Measurements from ENCODE around the gene RPUSD3. TPM values are rescaled to one million over a fixed set of nuclear protein-coding genes. Genes with fewer than 3 reads are reported as not detected.

The RPUSD3 gene
- polyA plus RNA-seq, 2 of the 4 experiments (the other 2 are of a cell fraction): 38.9 to 44.5 TPM

- POLR2A ChIA-PET: no interaction called here
- TF ChIP-seq MAX (IDR thresholded peaks at IDR 0.05) (no peak), CTCF (IDR thresholded peaks at IDR 0.05) (no peak), CBX2 (IDR thresholded peaks at IDR 0.05; ENCODE audit: borderline replicate concordance, low read depth) (no peak), HMGXB4 (CRISPR knock-in tag; IDR thresholded peaks at IDR 0.05; ENCODE audit: borderline replicate concordance) (no peak), E2F6 (IDR thresholded peaks at IDR 0.05; ENCODE audit: borderline replicate concordance, low read depth) (no peak), SREBF2 (IDR thresholded peaks at IDR 0.05) (no peak), ZNF302 (CRISPR knock-in tag; IDR thresholded peaks at IDR 0.05) (no peak), PBX3 (IDR thresholded peaks at IDR 0.05) (no peak), HDAC2 (IDR thresholded peaks at IDR 0.05) (no peak), MYC (IDR thresholded peaks at IDR 0.05; ENCODE audit: borderline replicate concordance, low read length) (no peak), POLR2A (IDR thresholded peaks at IDR 0.05; ENCODE audit: low read length) (no peak), NFE2L2 (conservative IDR thresholded peaks at IDR 0.05; ENCODE audit: low read length) (no peak), TP53 (CRISPR knock-in tag; IDR thresholded peaks at IDR 0.05) (no peak), FOSB (CRISPR knock-in tag; IDR thresholded peaks at IDR 0.05) (no peak), KDM1A (IDR thresholded peaks at IDR 0.05; ENCODE audit: low read depth) (no peak), GATA3 (IDR thresholded peaks at IDR 0.05; ENCODE audit: borderline replicate concordance) (no peak), CHD2 (IDR thresholded peaks at IDR 0.05; ENCODE audit: low read length, partially characterized antibody) (no peak), PHF8 (IDR thresholded peaks at IDR 0.05; ENCODE audit: borderline replicate concordance, low read depth) (no peak)
- DNase-seq (ENCODE audit: low read depth in 1 of 2, low spot score in 1 of 2) (no peak), ATAC-seq (peak in 1 of 2 experiments; percentile 8; a peak in 1 of 6 replicates), FAIRE-seq (no peak)
- Histone ChIP-seq H3K9me3 (no peaks in the 10 kb centered on the region), H3K4me1 (no peaks in the 10 kb centered on the region), H3K4me2 (no peak overlapping the region), H3K27ac (no peak overlapping the region), H3K4me3 (no peak overlapping the region)
- CTCF ChIA-PET: interaction anchor here (0.8 to 1.2 kb wide), 3 partner anchors 9 to 112 kb away, joined by 4 to 9 read pairs (median 5); no protein-coding TSS in a partner anchor
- 84% methylated on average over 17 of the region's 18 CpGs for WGBS (ENCODE audit: missing lambda C conversion rate)
Observed at GRCh38 chr3:9834520-9835380, 9.1 kb downstream of the RPUSD3 start.

- CTCF ChIA-PET: interaction anchor here (1.1 to 2.2 kb wide), 2 partner anchors 25 to 113 kb away, joined by 3 to 11 read pairs; no protein-coding TSS in a partner anchor
- POLR2A ChIA-PET: no interaction called here
- DNase-seq (ENCODE audit: low read depth in 1 of 2, low spot score in 1 of 2): no peak
- WGBS (ENCODE audit: missing lambda C conversion rate): 98% methylated on average over 6 of the region's 9 CpGs
- H3K4me3 ChIP-seq: no peak overlapping the region
- no peaks in the 10 kb centered on the region for H3K9me3 ChIP-seq
- H3K4me1 ChIP-seq: no peaks in the 10 kb centered on the region
- no peak for ATAC-seq
- H3K27ac ChIP-seq: no peak overlapping the region
- FAIRE-seq: no peak
- no peak overlapping the region for H3K4me2 ChIP-seq
- TF ChIP-seq E2F6 (IDR thresholded peaks at IDR 0.05; ENCODE audit: borderline replicate concordance, low read depth): no peak
- TF ChIP-seq HMGXB4 (CRISPR knock-in tag; IDR thresholded peaks at IDR 0.05; ENCODE audit: borderline replicate concordance): no peak
- no peak for TF ChIP-seq HOXA7 (CRISPR knock-in tag; IDR thresholded peaks at IDR 0.05)
- no peak for TF ChIP-seq FOSL2 (IDR thresholded peaks at IDR 0.05)
- no peak for TF ChIP-seq FOSL2 (CRISPR knock-in tag; IDR thresholded peaks at IDR 0.05)
- TF ChIP-seq ATOH8 (CRISPR knock-in tag; IDR thresholded peaks at IDR 0.05; ENCODE audit: low read depth): no peak
- no peak for TF ChIP-seq EHF (CRISPR knock-in tag; IDR thresholded peaks at IDR 0.05)
- no peak for TF ChIP-seq HOXB5 (CRISPR knock-in tag; IDR thresholded peaks at IDR 0.05)
- no peak for TF ChIP-seq RFX5 (IDR thresholded peaks at IDR 0.05)
- TF ChIP-seq BCL3 (IDR thresholded peaks at IDR 0.05): no peak
Observed at GRCh38 chr3:9833078-9833477, 10.7 kb downstream of the RPUSD3 start.
